ENCODE measurements around the gene MEGF11.

DNA sequence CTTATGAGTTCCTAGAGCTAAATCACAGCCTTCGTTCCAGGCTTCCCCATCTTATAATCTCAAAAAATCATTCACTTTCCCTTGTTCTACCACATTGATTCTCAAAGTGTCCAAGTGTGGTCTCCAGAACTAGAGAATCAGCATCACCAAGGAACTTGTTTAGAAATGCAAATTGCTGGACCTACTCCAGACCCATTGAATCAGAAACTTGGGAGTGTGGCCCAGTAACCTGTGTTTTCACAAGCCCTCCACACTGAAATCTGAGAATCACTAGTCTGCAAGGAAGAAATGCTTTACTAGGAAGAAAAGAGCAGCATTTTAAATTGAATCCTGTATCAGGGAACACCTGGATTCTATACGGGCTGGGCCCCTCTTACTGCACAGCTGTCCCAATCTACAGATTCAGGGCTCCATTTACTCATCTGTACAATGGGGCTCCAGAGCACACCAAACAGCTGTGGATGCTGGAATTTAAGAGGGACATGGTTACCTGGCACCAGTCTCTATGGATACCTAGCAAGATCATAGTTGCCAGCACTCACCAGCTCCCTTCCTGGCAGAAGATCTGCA lies 3.9 kb downstream of the MEGF11 start:
- TF ChIP-seq, protein P1, sequence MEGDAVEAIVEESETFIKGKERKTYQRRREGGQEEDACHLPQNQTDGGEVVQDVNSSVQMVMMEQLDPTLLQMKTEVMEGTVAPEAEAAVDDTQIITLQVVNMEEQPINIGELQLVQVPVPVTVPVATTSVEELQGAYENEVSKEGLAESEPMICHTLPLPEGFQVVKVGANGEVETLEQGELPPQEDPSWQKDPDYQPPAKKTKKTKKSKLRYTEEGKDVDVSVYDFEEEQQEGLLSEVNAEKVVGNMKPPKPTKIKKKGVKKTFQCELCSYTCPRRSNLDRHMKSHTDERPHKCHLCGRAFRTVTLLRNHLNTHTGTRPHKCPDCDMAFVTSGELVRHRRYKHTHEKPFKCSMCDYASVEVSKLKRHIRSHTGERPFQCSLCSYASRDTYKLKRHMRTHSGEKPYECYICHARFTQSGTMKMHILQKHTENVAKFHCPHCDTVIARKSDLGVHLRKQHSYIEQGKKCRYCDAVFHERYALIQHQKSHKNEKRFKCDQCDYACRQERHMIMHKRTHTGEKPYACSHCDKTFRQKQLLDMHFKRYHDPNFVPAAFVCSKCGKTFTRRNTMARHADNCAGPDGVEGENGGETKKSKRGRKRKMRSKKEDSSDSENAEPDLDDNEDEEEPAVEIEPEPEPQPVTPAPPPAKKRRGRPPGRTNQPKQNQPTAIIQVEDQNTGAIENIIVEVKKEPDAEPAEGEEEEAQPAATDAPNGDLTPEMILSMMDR (IDR thresholded peaks at IDR 0.05): no peak
- no peak for TF ChIP-seq EZH2 (IDR thresholded peaks at IDR 0.05)
- no peak for TF ChIP-seq EZH2phosphoT487 (IDR thresholded peaks at IDR 0.05)

All from neural progenitor cell (in vitro differentiated cells).